ENCODE results near the gene MTA3. TPM values are rescaled to one million over a fixed set of nuclear protein-coding genes. Genes with fewer than 3 reads are reported as not detected.

Gene MTA3
- total and polyA plus RNA-seq, 2 donors (not counting 1 experiment from before 2014, with no cell fraction given) = 13.4 to 33.2 TPM

DNA sequence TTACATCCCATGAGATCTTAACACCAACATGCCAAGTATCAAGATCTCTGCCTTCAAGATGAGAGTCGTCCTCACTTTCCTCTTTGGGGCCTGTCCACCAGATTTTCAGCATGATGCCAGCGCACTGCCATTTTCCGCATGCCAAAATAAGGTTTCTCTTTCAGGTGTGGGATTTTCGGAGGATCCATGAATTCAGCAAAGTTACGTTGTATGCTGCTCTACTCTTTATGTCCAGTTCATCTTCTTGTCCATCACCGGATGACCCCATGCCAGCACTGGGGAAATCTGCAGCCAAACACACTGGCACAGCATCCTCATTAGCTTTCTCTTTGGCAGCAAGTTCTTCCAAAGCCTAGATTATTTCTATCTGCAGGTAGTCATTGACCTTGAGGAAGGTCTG is 228.8 kb downstream of the MTA3 start:
- TF ChIP-seq, protein P1, sequence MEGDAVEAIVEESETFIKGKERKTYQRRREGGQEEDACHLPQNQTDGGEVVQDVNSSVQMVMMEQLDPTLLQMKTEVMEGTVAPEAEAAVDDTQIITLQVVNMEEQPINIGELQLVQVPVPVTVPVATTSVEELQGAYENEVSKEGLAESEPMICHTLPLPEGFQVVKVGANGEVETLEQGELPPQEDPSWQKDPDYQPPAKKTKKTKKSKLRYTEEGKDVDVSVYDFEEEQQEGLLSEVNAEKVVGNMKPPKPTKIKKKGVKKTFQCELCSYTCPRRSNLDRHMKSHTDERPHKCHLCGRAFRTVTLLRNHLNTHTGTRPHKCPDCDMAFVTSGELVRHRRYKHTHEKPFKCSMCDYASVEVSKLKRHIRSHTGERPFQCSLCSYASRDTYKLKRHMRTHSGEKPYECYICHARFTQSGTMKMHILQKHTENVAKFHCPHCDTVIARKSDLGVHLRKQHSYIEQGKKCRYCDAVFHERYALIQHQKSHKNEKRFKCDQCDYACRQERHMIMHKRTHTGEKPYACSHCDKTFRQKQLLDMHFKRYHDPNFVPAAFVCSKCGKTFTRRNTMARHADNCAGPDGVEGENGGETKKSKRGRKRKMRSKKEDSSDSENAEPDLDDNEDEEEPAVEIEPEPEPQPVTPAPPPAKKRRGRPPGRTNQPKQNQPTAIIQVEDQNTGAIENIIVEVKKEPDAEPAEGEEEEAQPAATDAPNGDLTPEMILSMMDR (IDR thresholded peaks at IDR 0.05) = no peak
- H3K4me3 ChIP-seq (ENCODE audit: control extremely low read depth in 1 of 5, extremely low read depth in 1 of 5, insufficient read depth in 1 of 5, low read depth in 2 of 5, low read length in 4 of 5) = no peak overlapping the region
- peaks cover 32% of the 10 kb centered on the region for H3K4me1 Mint-ChIP-seq

DNA sequence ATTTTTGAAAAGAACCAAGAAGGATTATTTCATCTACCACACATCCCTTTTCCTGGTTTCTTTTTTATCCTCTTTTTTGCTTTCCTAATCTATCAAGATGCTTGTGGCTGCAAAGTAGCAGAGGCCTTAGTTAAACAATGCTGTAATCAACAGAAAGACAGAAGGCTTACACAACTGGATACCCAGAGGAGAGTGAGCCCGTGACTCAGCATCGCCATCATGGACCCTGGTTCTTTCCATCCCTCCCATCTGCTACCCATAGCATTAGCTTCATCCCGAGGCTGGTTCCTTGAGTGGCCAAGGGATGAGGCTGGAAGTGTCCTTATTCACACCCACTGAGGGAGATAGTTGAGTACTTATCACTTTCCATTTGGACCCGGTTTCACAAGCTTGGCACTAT is 231.4 kb downstream of the MTA3 start:
- intact Hi-C loops (cut with micrococcal nuclease) = no loop called here

More for the DNA sequence above, 228.8 kb downstream of the MTA3 start:
- Mint-ChIP-seq H3K9me3 (ENCODE audit: insufficient read depth) (no peaks in the 10 kb centered on the region), H3K4me3 (no peak overlapping the region), H3K27ac (no peak overlapping the region), H3K27me3 (no peaks in the 10 kb centered on the region)
- Histone ChIP-seq H3K27ac (ENCODE audit: low read length in 2 of 2) (no peak overlapping the region), H3K36me3 (replicated peaks in 1 of 2; ENCODE audit: control extremely low read depth in 1 of 2, control insufficient read depth in 1 of 2, extremely low read depth in 1 of 2, insufficient read depth in 2 of 2, low read length in 1 of 2) (no peaks in the 10 kb centered on the region), H3K9me3 (ENCODE audit: control extremely low read depth in 1 of 3, control insufficient read depth in 2 of 3, insufficient read depth in 1 of 3, low read length in 2 of 3) (no peaks in the 10 kb centered on the region), H3K4me2 (replicated peaks; ENCODE audit: low read depth, low read length, poor library complexity, severe bottlenecking) (no peak overlapping the region), H4K20me1 (ENCODE audit: control insufficient read depth, insufficient read depth, low read length, poor library complexity, severe bottlenecking) (no peaks in the 10 kb centered on the region), H3K4me1 (ENCODE audit: control insufficient read depth in 2 of 2, insufficient read depth in 2 of 2, low read length in 2 of 2) (peaks cover 12 to 27% of the 10 kb centered on the region in 2 donors), H3K9ac (ENCODE audit: low read length) (no peak overlapping the region), H2AFZ (ENCODE audit: insufficient read depth, low read depth, low read length, poor library complexity, severe bottlenecking) (no peak overlapping the region), H3K79me2 (ENCODE audit: control insufficient read depth, insufficient read depth, low read length) (peaks cover 6% of the 10 kb centered on the region), H3K27me3 (replicated peaks in 1 of 4; ENCODE audit: control extremely low read depth in 1 of 4, control insufficient read depth in 3 of 4, insufficient read depth in 4 of 4, low read length in 3 of 4) (no peaks in the 10 kb centered on the region)
- DNase-seq (no peak), ATAC-seq (ENCODE audit: low read depth) (no peak)
- ChIA-PET CTCF (no interaction called here), POLR2A (interaction anchor here (6.5 kb wide), 1 partner anchor 13 kb away, joined by 82 read pairs; no protein-coding TSS in a partner anchor)
- 77% methylated on average over 6 of the region's 6 CpGs for WGBS (ENCODE audit: insufficient coverage)
- intact Hi-C loops (cut with micrococcal nuclease) = no loop called here

More for the DNA sequence above, 231.4 kb downstream of the MTA3 start:
- no peaks in the 10 kb centered on the region for H3K9me3 Mint-ChIP-seq (ENCODE audit: insufficient read depth)
- TF ChIP-seq EZH2 (IDR thresholded peaks at IDR 0.05; ENCODE audit: borderline replicate concordance, insufficient read depth, low read depth, low read length, poor library complexity, severe bottlenecking) = no peak
- no peak for DNase-seq
- no peaks in the 10 kb centered on the region for H3K27me3 Mint-ChIP-seq
- no peak for ATAC-seq (ENCODE audit: low read depth)
- Histone ChIP-seq H3K79me2 (ENCODE audit: control insufficient read depth, insufficient read depth, low read length) (no peaks in the 10 kb centered on the region), H3K27ac (ENCODE audit: low read length in 2 of 2) (no peak overlapping the region), H3K36me3 (replicated peaks in 1 of 2; ENCODE audit: control extremely low read depth in 1 of 2, control insufficient read depth in 1 of 2, extremely low read depth in 1 of 2, insufficient read depth in 2 of 2, low read length in 1 of 2) (no peaks in the 10 kb centered on the region), H3K4me1 (ENCODE audit: control insufficient read depth in 2 of 2, insufficient read depth in 2 of 2, low read length in 2 of 2) (peaks cover 0 to 8% of the 10 kb centered on the region in 2 donors), H3K9ac (ENCODE audit: low read length) (no peak overlapping the region), H3K9me3 (ENCODE audit: control extremely low read depth in 1 of 3, control insufficient read depth in 2 of 3, insufficient read depth in 1 of 3, low read length in 2 of 3) (no peaks in the 10 kb centered on the region), H3K27me3 (replicated peaks in 1 of 4; ENCODE audit: control extremely low read depth in 1 of 4, control insufficient read depth in 3 of 4, insufficient read depth in 4 of 4, low read length in 3 of 4) (no peaks in the 10 kb centered on the region), H3K4me3 (ENCODE audit: control extremely low read depth in 1 of 5, extremely low read depth in 1 of 5, insufficient read depth in 1 of 5, low read depth in 2 of 5, low read length in 4 of 5) (no peak overlapping the region), H4K20me1 (ENCODE audit: control insufficient read depth, insufficient read depth, low read length, poor library complexity, severe bottlenecking) (no peaks in the 10 kb centered on the region), H2AFZ (ENCODE audit: insufficient read depth, low read depth, low read length, poor library complexity, severe bottlenecking) (no peak overlapping the region), H3K4me2 (replicated peaks; ENCODE audit: low read depth, low read length, poor library complexity, severe bottlenecking) (no peak overlapping the region)
- no peak overlapping the region for H3K4me3 Mint-ChIP-seq
- ChIA-PET CTCF (interaction anchor here (1.8 to 2.1 kb wide), 2 partner anchors 10 to 28 kb away, joined by 4 to 9 read pairs; no protein-coding TSS in a partner anchor), POLR2A (interaction anchor here (1.5 kb wide), 1 partner anchor 10 kb away, joined by 6 read pairs; no protein-coding TSS in a partner anchor)
- H3K4me1 Mint-ChIP-seq = peaks cover 14% of the 10 kb centered on the region
- WGBS (ENCODE audit: insufficient coverage) = no CpG with 5 or more reads among the region's 4 CpGs
- no peak overlapping the region for H3K27ac Mint-ChIP-seq

All from B cell (primary cell).